H1 (cell line): ENCODE data around the gene PRKN. TPM values are rescaled to one million over a fixed set of nuclear protein-coding genes. Genes with fewer than 3 reads are reported as not detected.

Experiments used
- CTCF ChIA-PET: fragments of 300-600 bp; sonication (Branson Sonifier 250); formaldehyde crosslinking; loops from one replicate; lab custom pipeline; 2021; ENCODE audit not compliant: partially characterized antibody; lab: Charles Lee
- POLR2A ChIA-PET: fragments of 300-600 bp; sonication (Branson Sonifier 250); formaldehyde crosslinking; loops from one replicate; lab custom pipeline; 2021; ENCODE audit warnings: inconsistent platforms; ENCODE audit not compliant: partially characterized antibody; lab: Charles Lee
- DNase-seq, 2 experiments: peaks; one replicate each; pipeline versions ENCODE4 v3.0.0 to v3.0.0-alpha.2; 2010 to 2022; ENCODE audit warnings: low spot score in 2 of 2, low read depth in 1 of 2, mixed read lengths in 1 of 2
- FAIRE-seq: peaks from 2 replicates; lab custom pipeline; 2011; peaks lifted over from hg19 to GRCh38; lab: Jason Lieb, UNC
- H2AFZ ChIP-seq: 2 replicates; pipeline ENCODE4 v1.8.1; 2012; ENCODE audit warnings: low read length, inconsistent platforms
- H2AK5ac ChIP-seq: 2 replicates; pipeline ENCODE4 v1.6.1; 2013; ENCODE audit warnings: low read depth, low read length
- H2BK120ac ChIP-seq: replicated peaks from 2 replicates; pipeline ENCODE3; 2013; ENCODE audit warnings: low read depth, low read length, inconsistent platforms
- H2BK12ac ChIP-seq: 2 replicates; pipeline ENCODE4 v1.6.1; 2013; ENCODE audit warnings: low read depth, low read length
- H2BK15ac ChIP-seq: 2 replicates; pipeline ENCODE4 v1.6.1; 2013; ENCODE audit warnings: low read length
- H2BK20ac ChIP-seq: 2 replicates; pipeline ENCODE4 v1.6.1; 2013; ENCODE audit warnings: low read length
- H2BK5ac ChIP-seq: 2 replicates; pipeline ENCODE4 v1.6.1; 2013; ENCODE audit warnings: low read depth, low read length
- H3K14ac ChIP-seq: 2 replicates; pipeline ENCODE4 v1.6.1; 2013; ENCODE audit warnings: inconsistent platforms; ENCODE audit not compliant: insufficient read length
- H3K18ac ChIP-seq: 2 replicates; pipeline ENCODE4 v1.6.1; 2013; ENCODE audit warnings: low read length; ENCODE audit errors: extremely low read depth
- H3K23ac ChIP-seq: 2 replicates; pipeline ENCODE4 v1.6.1; 2013; ENCODE audit warnings: inconsistent platforms; ENCODE audit not compliant: insufficient read length
- H3K23me2 ChIP-seq: 2 replicates; pipeline ENCODE4 v1.6.1; 2013; ENCODE audit warnings: low read depth, low read length
- H3K27ac ChIP-seq: 2 replicates; pipeline ENCODE4 v1.6.1; 2011; ENCODE audit warnings: low read depth, low read length, inconsistent platforms
- H3K27me3 ChIP-seq, 4 experiments: replicated peaks in 1 of 4; 1 replicate in 1 of 4; 2 replicates in 3 of 4; pipeline versions ENCODE4 v1.6.1 to v1.8.1; 2011 to 2013; ENCODE audit warnings: low read length in 3 of 4, mild to moderate bottlenecking in 3 of 4, inconsistent platforms in 2 of 4, mixed read lengths in 2 of 4, moderate library complexity in 1 of 4; ENCODE audit not compliant: control insufficient read depth in 3 of 4, insufficient read depth in 3 of 4; ENCODE audit errors: extremely low read depth in 1 of 4
- H3K36me3 ChIP-seq, 4 experiments: 2 replicates each; pipeline versions ENCODE4 v1.6.1 to v1.8.1; 2011 to 2013; ENCODE audit warnings: mild to moderate bottlenecking in 4 of 4, low read length in 3 of 4, moderate library complexity in 2 of 4, control low read depth in 1 of 4, inconsistent platforms in 1 of 4; ENCODE audit not compliant: insufficient read depth in 4 of 4, control insufficient read depth in 2 of 4
- H3K4ac ChIP-seq: replicated peaks from 2 replicates; pipeline ENCODE3; 2013; ENCODE audit warnings: low read length, low read depth, mixed read lengths, inconsistent platforms; ENCODE audit not compliant: insufficient read length
- H3K4me1 ChIP-seq, 4 experiments: replicated peaks in 1 of 4; 1 replicate in 1 of 4; 2 replicates in 3 of 4; pipeline versions ENCODE4 v1.6.1 to v1.8.1; 2011 to 2013; ENCODE audit warnings: low read length in 3 of 4, inconsistent platforms in 2 of 4, mixed read lengths in 1 of 4; ENCODE audit not compliant: insufficient read depth in 4 of 4, control insufficient read depth in 3 of 4
- H3K4me2 ChIP-seq, 2 experiments: 2 replicates each; pipeline versions ENCODE4 v1.6.1 to v1.8.1; 2011 to 2013; ENCODE audit warnings: low read depth in 2 of 2, low read length in 2 of 2, control low read depth in 1 of 2, inconsistent platforms in 1 of 2, mild to moderate bottlenecking in 1 of 2; ENCODE audit not compliant: insufficient read depth in 1 of 2
- H3K4me3 ChIP-seq, 4 experiments: fragments of 200-600, 300-600 bp in 1 of 4; sonication (generic), shearing (Covaris generic), sonication (Bioruptor Twin) in 1 of 4; 2 replicates each; pipeline versions ENCODE4 v1.5.1 to v1.8.1; 2011 to 2016; ENCODE audit warnings: low read length in 4 of 4, low read depth in 3 of 4, control low read depth in 2 of 4, inconsistent platforms in 2 of 4, mild to moderate bottlenecking in 2 of 4, mixed read lengths in 1 of 4, moderate library complexity in 1 of 4; ENCODE audit not compliant: insufficient read depth in 2 of 4; ENCODE audit errors: extremely low read depth in 1 of 4
- H3K56ac ChIP-seq: replicated peaks from 2 replicates; pipeline ENCODE3; 2013; ENCODE audit warnings: low read depth, mild to moderate bottlenecking, mixed read lengths, low read length, inconsistent platforms; ENCODE audit not compliant: insufficient read length
- H3K79me1 ChIP-seq: 2 replicates; pipeline ENCODE4 v1.6.1; 2013; ENCODE audit warnings: low read depth, low read length, control low read depth
- H3K79me2 ChIP-seq, 2 experiments: 2 replicates each; pipeline versions ENCODE4 v1.6.1 to v1.8.1; 2012 to 2013; ENCODE audit warnings: low read length in 2 of 2, mild to moderate bottlenecking in 2 of 2, inconsistent platforms in 1 of 2; ENCODE audit not compliant: insufficient read depth in 2 of 2, control insufficient read depth in 1 of 2
- H3K9ac ChIP-seq, 4 experiments: replicated peaks in 1 of 4; 1 replicate in 1 of 4; 2 replicates in 3 of 4; pipeline versions ENCODE4 v1.6.1 to v1.8.1; 2011 to 2013; ENCODE audit warnings: low read depth in 3 of 4, low read length in 3 of 4, control low read depth in 2 of 4, mild to moderate bottlenecking in 2 of 4, moderate library complexity in 2 of 4, inconsistent platforms in 1 of 4; ENCODE audit errors: extremely low read depth in 1 of 4
- H3K9me3 ChIP-seq, 2 experiments: 2 replicates each; pipeline versions ENCODE4 v1.6.1 to v1.8.1; 2012 to 2013; ENCODE audit warnings: mild to moderate bottlenecking in 2 of 2, moderate library complexity in 2 of 2, control low read depth in 1 of 2, inconsistent platforms in 1 of 2, low read depth in 1 of 2, low read length in 1 of 2, mixed read lengths in 1 of 2; ENCODE audit not compliant: insufficient read depth in 2 of 2
- H4K20me1 ChIP-seq, 2 experiments: replicated peaks in 1 of 2; 2 replicates each; pipeline versions ENCODE3 to v1.8.1; 2011 to 2013; ENCODE audit warnings: inconsistent platforms in 2 of 2, low read length in 2 of 2, mild to moderate bottlenecking in 1 of 2; ENCODE audit not compliant: insufficient read depth in 2 of 2, control insufficient read depth in 1 of 2
- H4K5ac ChIP-seq: 2 replicates; pipeline ENCODE4 v1.6.1; 2013; ENCODE audit warnings: low read length, low read depth, mixed read lengths, inconsistent platforms; ENCODE audit not compliant: insufficient read length
- H4K8ac ChIP-seq: 2 replicates; pipeline ENCODE4 v1.8.0; 2013; ENCODE audit warnings: mild to moderate bottlenecking, moderate library complexity, low read length, inconsistent platforms; ENCODE audit not compliant: insufficient read depth; ENCODE audit errors: extremely low read depth
- H4K91ac ChIP-seq: replicated peaks from 2 replicates; pipeline ENCODE3; 2013; ENCODE audit warnings: low read length, mixed read lengths, inconsistent platforms; ENCODE audit not compliant: insufficient read length
- BCL11A ChIP-seq, 2 experiments: IDR thresholded peaks; one replicate each; pipeline ENCODE4 v1.6.1; 2011; ENCODE audit warnings: low read depth in 2 of 2, low read length in 2 of 2, mild to moderate bottlenecking in 2 of 2
- E2F6 ChIP-seq: IDR thresholded peaks from 2 replicates; pipeline ENCODE4 v1.6.1; 2012; ENCODE audit warnings: inconsistent platforms
- FOSL1 ChIP-seq: IDR thresholded peaks from 2 replicates; pipeline ENCODE4 v1.6.1; 2011; ENCODE audit warnings: mild to moderate bottlenecking, low read depth, low read length, moderate library complexity; ENCODE audit not compliant: insufficient read depth
- HDAC2 ChIP-seq, 2 experiments: fragments of 300-600 bp in 1 of 2; sonication (generic) in 1 of 2; IDR thresholded peaks; 2 replicates each; pipeline ENCODE4 v1.6.1; 2011 to 2012; ENCODE audit warnings: low read depth in 2 of 2, low read length in 2 of 2, mild to moderate bottlenecking in 2 of 2, moderate library complexity in 2 of 2, borderline replicate concordance in 1 of 2, inconsistent platforms in 1 of 2
- HDAC6 ChIP-seq: IDR thresholded peaks from one replicate; pipeline ENCODE4 v1.7.1; 2012; ENCODE audit warnings: low read depth, mild to moderate bottlenecking, inconsistent platforms, low read length, moderate library complexity
- JUND ChIP-seq: IDR thresholded peaks from 2 replicates; pipeline ENCODE4 v1.6.1; 2011; ENCODE audit warnings: mild to moderate bottlenecking, improper control_type of control experiment, low read length
- POLR2A ChIP-seq, 2 experiments: IDR thresholded peaks; 1 replicate in 1 of 2; 2 replicates in 1 of 2; pipeline ENCODE4 v1.6.1; 2011; ENCODE audit warnings: low read depth in 2 of 2, low read length in 2 of 2, mild to moderate bottlenecking in 2 of 2; ENCODE audit errors: control extremely low read depth in 1 of 2
- POU5F1 ChIP-seq: IDR thresholded peaks from 2 replicates; pipeline ENCODE4 v1.6.1; 2011; ENCODE audit warnings: low read depth, mild to moderate bottlenecking, low read length, moderate library complexity
- TAF1 ChIP-seq: IDR thresholded peaks from 2 replicates; pipeline ENCODE4 v1.6.1; 2011; ENCODE audit warnings: mild to moderate bottlenecking, low read depth, low read length
- YY1 ChIP-seq: IDR thresholded peaks from 2 replicates; pipeline ENCODE4 v1.6.1; 2011; ENCODE audit warnings: low read depth, mild to moderate bottlenecking, low read length
- WGBS, 2 experiments: shearing (Covaris generic) in 1 of 2; methylation state at CpG; one replicate each; pipeline versions ENCODE4 v1.1.6 to v1.1.7; 2013 to 2015; ENCODE audit warnings: low lambda C conversion rate in 2 of 2, mixed read lengths in 2 of 2, inconsistent platforms in 1 of 2, low coverage in 1 of 2, missing lambda C conversion rate in 1 of 2; ENCODE audit not compliant: insufficient replicate concordance in 2 of 2, insufficient coverage in 1 of 2, insufficient read length in 1 of 2; ENCODE audit errors: extremely low coverage in 1 of 2, missing lambda C conversion rate in 1 of 2; 5-methylcytosine and 5-hydroxymethylcytosine counted together
- polyA plus RNA-seq, 7 experiments: library from polyadenylated mRNA; depleted of rRNA in 3 of 7; stranded (reverse) in 5 of 7; unstranded in 2 of 7; fragments of >200 nt in 5 of 7; fragments of 200-250 nt in 2 of 7; gene quantifications; 1 replicate in 5 of 7; 2 replicates in 1 of 7; 4 replicates in 1 of 7; pipeline versions ENCODE4 v1.2.1 to v1.2.3, GENCODE V29; 2011 to 2013; ENCODE audit warnings: missing spikeins in 2 of 7, mixed read lengths in 2 of 7
- total RNA-seq: library from RNA; stranded (reverse); fragmentation: NEBNext Ultra II Directional; extraction: Animal tissue kit (Norgen Biotek cat#: 25700); gene quantifications from 2 replicates; pipeline ENCODE4 v1.2.1, GENCODE V29; 2021
- TF ChIP-seq, protein P1 (sequence below): IDR thresholded peaks from 2 replicates; pipeline ENCODE4 v1.6.1; 2012; ENCODE audit warnings: low read length, inconsistent platforms

PRKN gene
- total and polyA plus RNA-seq, 2 of the 8 experiments (the other 6 are each of a cell fraction or from before 2014, with no cell fraction given), result 0.13 to 0.29 TPM

DNA sequence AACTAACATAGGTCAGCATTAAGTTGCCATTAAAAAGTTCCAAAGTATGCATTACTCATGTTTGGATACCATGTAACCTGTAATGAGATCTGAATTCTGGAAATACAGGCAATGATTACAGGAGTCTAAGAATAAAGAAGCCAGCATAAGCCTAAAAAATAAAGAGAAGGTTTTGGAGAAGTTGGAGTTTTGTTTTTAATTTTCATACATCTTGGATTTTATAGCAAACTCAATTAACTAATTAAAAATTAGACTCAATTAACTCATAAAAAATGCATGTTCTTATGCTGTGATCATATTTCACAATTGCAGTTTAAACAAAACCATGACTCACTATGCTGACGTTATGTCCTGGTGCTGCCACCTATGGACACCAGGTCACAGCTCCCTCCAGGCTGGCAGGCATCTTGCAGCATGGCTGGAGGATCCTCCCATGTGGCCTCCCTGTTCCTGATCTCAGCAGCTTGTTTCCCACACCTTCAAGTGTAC, 804.9 kb downstream of the PRKN start:
- H3K18ac ChIP-seq, result no peak overlapping the region
- no peaks in the 10 kb centered on the region for H4K20me1 ChIP-seq
- H3K4me3 ChIP-seq, result no peak overlapping the region
- no peak overlapping the region for H3K27ac ChIP-seq
- H4K8ac ChIP-seq, result no peak overlapping the region
- H3K4ac ChIP-seq, result no peak overlapping the region
- no peak overlapping the region for H4K91ac ChIP-seq
- no peak overlapping the region for H2AFZ ChIP-seq
- no peaks in the 10 kb centered on the region for H3K79me2 ChIP-seq
- H3K56ac ChIP-seq, result no peak overlapping the region
- H3K23me2 ChIP-seq, result no peaks in the 10 kb centered on the region
- no peaks in the 10 kb centered on the region for H3K9me3 ChIP-seq
- H2BK15ac ChIP-seq, result no peak overlapping the region
- ChIA-PET CTCF (interaction anchor here (0.6 to 1.5 kb wide), 4 partner anchors 87 to 178 kb away, joined by 3 to 4 read pairs (median 3); no protein-coding TSS in a partner anchor), POLR2A (interaction anchor here (0.6 kb wide), 1 partner anchor 131 kb away, joined by 3 read pairs; no protein-coding TSS in a partner anchor)
- H3K4me2 ChIP-seq, result no peak overlapping the region
- H3K36me3 ChIP-seq, result no peaks in the 10 kb centered on the region
- H2BK12ac ChIP-seq, result no peak overlapping the region
- no peaks in the 10 kb centered on the region for H3K4me1 ChIP-seq
- DNase-seq (no peak), FAIRE-seq (no peak)
- no peaks in the 10 kb centered on the region for H3K79me1 ChIP-seq
- H2BK20ac ChIP-seq, result no peak overlapping the region
- H2BK120ac ChIP-seq, result no peak overlapping the region
- H2BK5ac ChIP-seq, result no peak overlapping the region
- no peak overlapping the region for H2AK5ac ChIP-seq
- H3K14ac ChIP-seq, result no peak overlapping the region
- no peak overlapping the region for H4K5ac ChIP-seq
- no peaks in the 10 kb centered on the region for H3K27me3 ChIP-seq
- H3K23ac ChIP-seq, result no peak overlapping the region
- no peak overlapping the region for H3K9ac ChIP-seq
- 60% methylated on average over 1 of the region's 1 CpG; no CpG with 5 or more reads in 1 of the 2 experiments for WGBS, 2 experiments
- TF ChIP-seq TAF1 (no peak), BCL11A (IDR thresholded peaks at IDR 0.05; ENCODE audit: low read depth in 2 of 2, low read length in 2 of 2) (no peak), POU5F1 (no peak), HDAC6 (no peak), E2F6 (no peak), HDAC2 (IDR thresholded peaks at IDR 0.05; ENCODE audit: borderline replicate concordance in 1 of 2, low read depth in 2 of 2, low read length in 2 of 2) (no peak), YY1 (no peak), JUND (peak; percentile 74; the same call in 1 of the 2 replicates), POLR2A (IDR thresholded peaks at IDR 0.05; ENCODE audit: control extremely low read depth in 1 of 2, low read depth in 2 of 2, low read length in 2 of 2) (no peak), FOSL1 (no peak)
- TF ChIP-seq, protein P1, sequence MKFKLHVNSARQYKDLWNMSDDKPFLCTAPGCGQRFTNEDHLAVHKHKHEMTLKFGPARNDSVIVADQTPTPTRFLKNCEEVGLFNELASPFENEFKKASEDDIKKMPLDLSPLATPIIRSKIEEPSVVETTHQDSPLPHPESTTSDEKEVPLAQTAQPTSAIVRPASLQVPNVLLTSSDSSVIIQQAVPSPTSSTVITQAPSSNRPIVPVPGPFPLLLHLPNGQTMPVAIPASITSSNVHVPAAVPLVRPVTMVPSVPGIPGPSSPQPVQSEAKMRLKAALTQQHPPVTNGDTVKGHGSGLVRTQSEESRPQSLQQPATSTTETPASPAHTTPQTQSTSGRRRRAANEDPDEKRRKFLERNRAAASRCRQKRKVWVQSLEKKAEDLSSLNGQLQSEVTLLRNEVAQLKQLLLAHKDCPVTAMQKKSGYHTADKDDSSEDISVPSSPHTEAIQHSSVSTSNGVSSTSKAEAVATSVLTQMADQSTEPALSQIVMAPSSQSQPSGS, result no peak
